ENCODE measurements around the gene NME9. TPM values are rescaled to one million over a fixed set of nuclear protein-coding genes. Genes with fewer than 3 reads are reported as not detected.
"Not testable (repeated sequence)": the region's sequence is repeated elsewhere in the genome, so short reads cannot be mapped to it uniquely, and the experiment has no call there.

The NME9 gene
- total RNA-seq: not detected
- long read RNA-seq, donor 1, partial matches to known transcripts: 0 of 2 reads
- long read RNA-seq, donor 1, other reads (novel, unspliced or antisense): 2 of 2 reads
- long read RNA-seq, donor 2, partial matches to known transcripts: 0 of 9 reads
- long read RNA-seq, donor 2, other reads (novel, unspliced or antisense): 9 of 9 reads

- intact Hi-C loops (cut with DNase I): no loop called here
- peak; percentile 95 for DNase-seq (ENCODE audit: low spot score)
These were observed at the start of gene NME9 for GRCh38 chr3:138329127-138329983. NME9 (minus strand) TSS chr3:138329851; CDS start chr3:138329335, 516 bp downstream.

- intact Hi-C loops (cut with DNase I): no loop called here
- DNase-seq (ENCODE audit: low spot score): no peak
These were observed 49.3 kb upstream of the NME9 start for GRCh38 chr3:138378990-138379389.

GRCh38 chr3:138378331-138378730 lies 48.7 kb upstream of the NME9 start:
- intact Hi-C loops (cut with DNase I): no loop called here
- peak; percentile 55 for DNase-seq (ENCODE audit: low spot score)

GRCh38 chr3:138377804-138378203 lies 48.2 kb upstream of the NME9 start:
- intact Hi-C loops (cut with DNase I): no loop called here
- DNase-seq (ENCODE audit: low spot score): no peak

- intact Hi-C loops (cut with DNase I); DNase-seq (ENCODE audit: low spot score): not testable (repeated sequence)
These were observed 47.6 kb upstream of the NME9 start for GRCh38 chr3:138377212-138377611.

- intact Hi-C loops (cut with DNase I): no loop called here
- DNase-seq (ENCODE audit: low spot score): no peak
These were observed 47.0 kb upstream of the NME9 start for GRCh38 chr3:138376663-138377062.

GRCh38 chr3:138375447-138375846 lies 45.8 kb upstream of the NME9 start:
- no peak for DNase-seq (ENCODE audit: low spot score)
- intact Hi-C loops (cut with DNase I): no loop called here

- intact Hi-C loops (cut with DNase I): no loop called here
- DNase-seq (ENCODE audit: low spot score): no peak
These were observed 45.0 kb upstream of the NME9 start for GRCh38 chr3:138374573-138375134.

- intact Hi-C loops (cut with DNase I): no loop called here
- DNase-seq (ENCODE audit: low spot score): peak; percentile 11
These were observed 44.1 kb upstream of the NME9 start for GRCh38 chr3:138373736-138374094.

GRCh38 chr3:138373087-138373735 lies 43.6 kb upstream of the NME9 start:
- DNase-seq (ENCODE audit: low spot score): no peak
- intact Hi-C loops (cut with DNase I): no loop called here

- intact Hi-C loops (cut with DNase I): no loop called here
These were observed 41.7 kb upstream of the NME9 start for GRCh38 chr3:138371070-138371965.

GRCh38 chr3:138370321-138370720 lies 40.7 kb upstream of the NME9 start:
- peak; percentile 45 for DNase-seq (ENCODE audit: low spot score)
- intact Hi-C loops (cut with DNase I): no loop called here

More at GRCh38 chr3:138371070-138371965, 41.7 kb upstream of the NME9 start:
- DNase-seq (ENCODE audit: low spot score): no peak

GRCh38 chr3:138369151-138369900 lies 39.7 kb upstream of the NME9 start:
- intact Hi-C loops (cut with DNase I): no loop called here
- peak; percentile 67 for DNase-seq (ENCODE audit: low spot score)

- intact Hi-C loops (cut with DNase I): no loop called here
- DNase-seq (ENCODE audit: low spot score): peak; percentile 95
These were observed 38.3 kb upstream of the NME9 start for GRCh38 chr3:138367911-138368310.

- intact Hi-C loops (cut with DNase I): no loop called here
- DNase-seq (ENCODE audit: low spot score): peak; percentile 72
These were observed 37.7 kb upstream of the NME9 start for GRCh38 chr3:138367326-138367850.

- intact Hi-C loops (cut with DNase I): no loop called here
- DNase-seq (ENCODE audit: low spot score): peak; percentile 48
These were observed 36.5 kb upstream of the NME9 start for GRCh38 chr3:138366006-138366759.

- intact Hi-C loops (cut with DNase I): no loop called here
- DNase-seq (ENCODE audit: low spot score): peak; percentile 59
These were observed 35.6 kb upstream of the NME9 start for GRCh38 chr3:138365253-138365555.
